ENCODE data around the gene DGKH.
A peak's percentile ranks its signal among the peaks of the same experiment; 100 is the strongest.

DGKH gene

DNA sequence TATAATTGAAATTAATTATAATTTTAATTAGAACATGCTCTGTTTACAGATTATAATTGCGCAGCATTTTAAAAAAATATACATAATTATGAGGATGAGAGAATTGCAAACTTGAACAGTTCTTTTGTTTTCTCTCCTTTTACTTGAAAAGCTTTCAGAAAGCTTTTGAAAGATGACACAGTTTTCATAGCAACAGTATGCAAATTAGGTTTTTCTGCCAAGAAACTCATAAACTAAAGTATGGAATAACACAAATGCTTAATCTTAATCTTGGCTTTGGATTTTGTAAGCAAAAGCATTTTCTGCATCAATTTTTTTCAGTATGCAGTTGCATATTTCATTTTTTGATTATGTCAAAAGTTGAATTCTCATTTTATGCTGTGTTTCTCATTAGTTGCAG is 190.7 kb downstream of the DGKH start:
- no peak for DNase-seq (ENCODE audit: low spot score)

DNA sequence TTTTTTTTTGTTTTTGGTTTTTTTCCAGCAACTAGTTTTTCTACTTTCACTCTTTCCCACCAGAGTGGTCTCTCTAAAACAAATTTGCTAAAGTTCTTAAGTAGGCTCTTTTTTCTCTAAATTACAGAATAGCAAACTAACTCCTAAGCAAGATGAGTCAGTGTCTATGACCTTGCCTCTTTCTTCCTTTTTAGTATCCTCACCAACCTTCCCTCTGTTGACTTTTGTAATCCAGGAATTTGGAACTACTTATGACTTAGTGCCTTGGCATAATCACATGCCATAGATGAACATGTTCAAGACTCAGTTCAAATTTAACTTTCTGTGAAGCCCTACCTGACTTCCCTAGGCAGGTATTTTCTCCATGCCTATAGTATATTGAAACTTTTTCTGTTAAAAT is 191.2 kb downstream of the DGKH start:
- DNase-seq (ENCODE audit: low spot score): no peak

DNA sequence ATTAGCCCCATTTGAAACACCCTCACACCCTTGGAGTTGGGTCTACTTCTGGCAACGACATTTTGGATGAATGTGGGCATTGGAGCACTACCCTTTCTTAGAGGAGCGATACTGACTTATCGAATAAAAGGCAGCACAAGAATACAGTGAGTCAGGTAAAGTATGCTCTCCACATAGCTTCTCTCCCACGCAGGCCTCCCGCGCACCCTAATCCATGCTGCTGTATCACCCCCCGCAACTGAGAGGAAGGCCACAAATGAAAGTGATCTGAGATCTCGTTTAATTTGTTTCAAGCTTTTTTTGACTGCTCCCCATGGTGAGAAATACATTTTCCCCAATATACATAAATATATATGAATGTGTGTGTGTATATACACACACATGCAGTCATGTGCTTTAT is 198.1 kb downstream of the DGKH start:
- DNase-seq (ENCODE audit: low spot score): no peak

DNA sequence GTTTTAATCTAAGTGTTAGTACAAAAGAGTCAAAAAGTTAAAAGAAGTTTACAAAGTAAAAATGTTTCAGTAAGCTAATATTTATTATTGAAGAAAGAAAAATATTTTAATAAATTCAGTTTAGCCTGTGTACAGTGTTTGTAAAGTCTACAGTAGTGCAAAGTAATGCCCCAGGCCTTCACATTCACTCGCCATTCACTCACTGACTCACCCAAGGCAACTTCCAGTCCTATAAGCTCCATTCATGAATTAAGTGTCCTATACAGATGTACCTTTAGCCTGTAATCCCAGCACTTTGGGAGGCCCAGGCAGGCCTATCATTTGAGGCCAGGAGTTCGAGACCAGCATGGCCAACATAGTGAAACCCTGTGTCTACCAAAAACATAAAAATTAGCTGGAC is 199.4 kb downstream of the DGKH start:
- DNase-seq (ENCODE audit: low spot score): no peak

DNA sequence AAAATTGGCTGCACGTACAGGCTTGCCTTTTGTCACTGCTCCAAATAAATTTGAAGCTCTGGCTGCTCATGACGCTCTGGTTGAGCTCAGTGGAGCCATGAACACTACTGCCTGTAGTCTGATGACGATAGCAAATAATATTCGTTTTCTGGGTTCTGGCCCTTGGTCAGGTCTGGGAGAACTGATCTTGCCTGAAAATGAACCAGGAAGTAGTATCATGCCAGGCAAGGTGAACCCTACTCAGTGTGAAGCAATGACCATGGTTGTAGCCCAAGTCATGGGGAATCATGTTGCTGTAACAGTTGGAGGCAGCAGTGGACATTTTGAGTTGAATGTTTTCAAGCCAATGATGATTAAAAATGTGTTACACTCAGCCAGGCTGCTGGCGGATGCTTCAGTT is 207.4 kb downstream of the DGKH start:
- DNase-seq (ENCODE audit: low spot score): no peak

DNA sequence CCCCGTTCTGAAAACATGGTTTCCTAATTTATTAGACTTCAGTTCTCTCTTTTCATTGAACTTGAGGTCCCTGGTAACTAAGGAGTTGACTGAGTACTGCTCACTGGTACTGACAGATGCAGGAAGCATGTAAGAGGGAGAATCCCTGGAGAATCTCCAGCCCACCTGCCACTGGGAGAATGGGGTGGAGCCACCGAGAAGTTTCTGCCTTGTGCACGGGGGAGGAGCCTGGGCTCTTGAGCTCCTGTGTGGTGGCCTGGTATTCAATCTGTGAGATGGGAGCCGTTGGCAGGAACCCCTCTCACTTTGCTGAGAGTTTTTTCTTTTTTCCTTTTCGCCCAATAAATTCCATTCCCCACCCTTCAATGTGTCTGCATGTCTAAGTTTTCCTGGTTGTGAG is 210.3 kb downstream of the DGKH start:
- no peak for DNase-seq (ENCODE audit: low spot score)

DNA sequence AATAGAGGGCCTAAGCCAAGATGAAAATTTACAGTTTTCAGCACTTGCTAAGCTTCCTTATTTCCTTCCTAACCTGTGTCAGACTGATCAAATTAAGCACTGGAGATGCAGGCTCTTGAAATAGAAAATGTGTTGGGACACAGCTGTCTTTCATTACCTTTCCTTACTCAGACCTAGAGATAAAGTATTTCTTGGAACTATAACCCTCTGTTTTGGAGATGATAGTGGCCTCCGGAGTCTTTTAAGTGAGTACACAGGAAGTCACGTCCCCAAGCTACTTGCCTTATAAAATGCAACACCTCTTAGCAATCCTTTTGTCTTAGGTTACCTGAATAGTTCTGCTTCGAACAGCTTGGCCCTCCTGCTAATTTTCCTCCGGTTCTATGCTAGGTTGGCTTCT is 211.1 kb downstream of the DGKH start:
- no peak for DNase-seq (ENCODE audit: low spot score)

DNA sequence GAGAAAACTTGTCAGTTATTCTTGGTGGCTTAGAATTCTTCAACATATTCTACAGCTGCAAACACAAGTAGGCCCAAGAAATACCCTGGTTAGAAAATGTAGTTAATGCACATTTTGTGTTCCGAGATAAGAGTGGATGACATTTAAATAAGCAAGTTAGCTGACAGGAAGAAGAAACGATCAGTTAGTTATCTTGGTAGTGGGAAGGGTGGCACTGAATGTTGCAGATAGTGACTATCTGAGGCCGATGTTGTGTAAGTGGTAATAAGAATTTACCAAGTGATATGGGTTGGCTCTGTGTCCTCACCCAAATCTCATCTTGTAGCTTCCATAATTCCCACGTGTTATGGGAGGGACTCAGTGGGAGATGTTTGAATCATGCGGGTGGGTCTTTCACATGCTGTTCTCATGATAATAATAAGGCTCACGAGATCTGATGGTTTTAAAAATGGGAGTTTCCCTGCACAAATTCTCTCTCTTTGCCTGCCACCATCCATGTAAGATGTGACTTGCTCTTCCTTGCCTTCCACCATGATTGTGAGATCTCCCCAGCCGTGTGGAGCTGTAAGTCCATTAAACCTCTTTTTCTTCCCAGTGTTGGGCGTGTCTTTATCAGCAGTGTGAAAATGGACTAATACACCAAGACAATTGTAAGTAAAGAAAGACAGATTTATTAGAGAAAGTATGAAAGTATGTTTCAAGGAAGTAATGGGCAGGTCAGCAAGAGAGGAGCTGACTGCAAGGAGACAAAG is 212.6 kb downstream of the DGKH start:
- no peak for DNase-seq (ENCODE audit: low spot score)

DNA sequence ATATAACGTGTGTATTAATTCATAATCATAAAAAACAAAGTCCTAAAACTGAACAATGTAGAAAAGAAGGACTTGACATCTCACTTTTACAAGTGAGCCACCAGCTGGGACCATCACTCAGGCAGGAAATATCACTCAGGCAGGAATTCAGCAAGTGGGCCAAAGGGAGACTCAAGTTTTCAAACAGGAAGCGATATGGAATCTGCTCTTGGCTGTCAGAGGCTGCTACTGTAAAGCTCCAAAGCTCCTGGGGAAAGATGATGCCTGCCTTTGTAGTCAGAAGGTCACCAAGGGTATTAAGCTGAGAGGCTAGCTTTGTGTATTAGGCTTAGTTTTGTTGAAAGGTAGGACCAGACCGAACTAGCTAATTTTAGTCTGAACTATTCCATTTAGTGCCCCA is 218.0 kb downstream of the DGKH start:
- no peak for DNase-seq (ENCODE audit: low spot score)

DNA sequence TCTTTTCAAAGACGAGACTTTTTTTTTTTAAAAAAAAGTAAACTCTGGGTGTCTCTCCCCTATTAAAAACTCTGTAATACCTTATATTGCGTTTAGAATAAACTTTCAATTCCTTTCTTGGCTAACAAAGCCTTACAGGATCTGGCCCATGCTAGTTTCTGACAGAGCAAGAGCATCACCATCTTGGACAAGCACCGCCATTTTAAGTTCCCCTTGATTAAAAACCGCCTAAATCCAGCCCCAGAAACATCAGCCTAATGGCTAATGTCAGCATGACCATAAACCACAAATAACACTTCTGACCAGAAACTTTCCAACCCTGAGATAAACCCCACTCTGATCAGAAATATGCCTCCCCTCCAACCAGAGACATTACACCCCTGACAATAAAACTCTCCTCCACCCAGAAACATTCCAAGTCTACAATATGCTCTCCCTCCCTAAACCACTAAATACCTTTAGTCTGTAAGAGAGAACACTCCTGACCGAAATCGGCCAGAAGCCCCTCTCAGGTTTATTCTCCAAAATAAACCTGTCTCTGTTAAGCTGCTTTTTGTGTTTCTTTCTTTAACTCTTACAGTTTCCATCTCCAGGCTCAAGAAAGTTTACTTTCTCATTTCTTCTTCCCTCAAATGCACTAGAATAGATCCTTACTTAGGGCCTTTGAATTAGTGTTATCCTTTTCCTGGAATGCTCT is 221.9 kb downstream of the DGKH start:
- DNase-seq (ENCODE audit: low spot score): no peak

DNA sequence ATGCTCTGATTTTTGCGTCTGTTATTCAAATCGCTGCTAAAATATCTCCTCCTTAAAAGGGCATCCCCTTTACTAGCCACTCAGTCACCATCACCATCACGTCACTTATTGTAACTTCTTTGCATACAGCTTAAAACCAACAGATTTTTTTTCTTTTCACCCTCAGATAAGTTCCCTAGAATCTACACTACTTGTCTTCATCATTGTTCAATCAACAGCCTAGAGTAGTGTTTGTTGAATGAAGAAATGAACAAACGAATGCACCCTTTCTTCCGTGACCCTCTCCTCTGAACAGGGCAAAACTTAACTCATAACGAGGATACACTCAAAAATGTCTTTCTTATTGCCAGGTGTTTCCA is 222.4 kb downstream of the DGKH start:
- no peak for DNase-seq (ENCODE audit: low spot score)

DNA sequence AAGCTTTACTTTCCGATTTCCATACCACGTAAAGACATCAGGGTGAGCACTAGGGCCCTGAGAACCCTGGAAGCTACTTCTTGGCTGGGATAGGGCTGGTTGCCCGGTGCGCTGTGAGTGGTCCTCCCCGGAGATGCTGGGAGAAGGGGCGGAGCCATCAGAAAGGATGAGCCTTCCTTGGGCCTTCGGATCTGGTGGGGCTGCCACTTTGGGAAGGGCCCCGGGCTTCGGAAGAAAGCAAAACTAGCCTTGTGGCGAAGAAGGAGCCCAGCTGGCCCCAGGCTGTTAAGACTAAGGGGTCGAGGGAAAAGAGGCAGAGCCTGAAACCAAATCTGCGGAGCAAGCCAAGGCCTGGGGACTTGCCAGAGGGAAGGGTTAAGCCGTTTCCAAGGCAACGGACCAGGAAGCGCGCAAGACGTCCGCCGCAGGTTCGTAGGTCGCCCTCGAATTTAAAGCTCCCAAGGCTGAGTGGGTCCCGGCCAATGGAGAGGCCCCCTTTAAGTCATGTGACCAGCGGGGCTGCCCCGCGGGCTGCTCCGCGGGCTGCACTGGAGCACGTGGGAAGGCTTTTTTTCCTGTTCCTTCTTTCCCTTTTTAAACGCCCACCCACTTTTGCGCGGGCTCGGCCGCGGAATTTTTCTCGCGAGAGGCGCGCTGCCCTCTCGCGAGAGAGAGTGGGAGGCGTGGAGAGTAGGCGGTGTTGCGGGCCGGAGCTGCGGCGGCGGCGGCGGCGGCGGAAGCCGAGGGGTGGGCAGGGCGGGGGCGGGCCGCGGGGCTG is 223.1 kb downstream of the DGKH start:
- DNase-seq (ENCODE audit: low spot score): peak; percentile 85

DNA sequence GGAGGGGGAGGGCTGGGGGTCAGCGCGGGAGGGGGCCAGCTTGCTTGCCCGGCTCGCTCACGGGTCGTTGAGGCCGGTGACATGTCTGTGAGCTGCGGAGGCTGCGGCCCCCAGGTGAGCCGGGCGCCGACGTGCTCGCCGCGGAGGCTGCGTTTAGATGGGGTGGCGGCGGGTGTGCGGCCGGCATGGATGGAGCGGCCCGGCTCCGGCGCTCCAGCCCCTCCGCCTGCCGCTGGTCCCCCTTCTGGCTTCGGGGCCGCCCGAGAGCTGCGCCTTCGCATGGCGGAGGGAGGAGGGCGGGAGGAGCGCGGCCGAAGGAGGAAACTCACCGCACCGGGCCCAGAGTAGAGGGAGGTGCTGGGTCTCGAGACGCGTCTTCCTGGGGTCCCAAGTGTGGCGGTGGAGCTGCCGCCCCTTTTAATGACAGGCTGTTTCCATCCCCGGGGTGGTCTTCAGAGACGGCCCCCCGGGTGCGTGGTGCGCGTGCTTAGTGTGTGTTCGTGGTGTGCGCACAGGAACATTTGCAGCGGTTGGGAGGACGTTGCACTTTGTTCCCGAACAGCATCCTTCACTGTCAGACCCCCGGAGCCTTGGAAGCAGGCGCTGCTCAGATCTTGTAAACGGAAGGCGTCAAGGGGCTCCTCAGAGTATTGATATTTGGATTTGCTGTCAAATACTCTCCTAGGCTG is 223.8 kb downstream of the DGKH start, which contains the start of gene AKAP11:
Gene AKAP11, plus strand, starts transcription at position 38 of the 689 bp plus-strand sequence. CDS start 14,197 bp downstream, outside the sequence.
- DNase-seq (ENCODE audit: low spot score): no peak

DNA sequence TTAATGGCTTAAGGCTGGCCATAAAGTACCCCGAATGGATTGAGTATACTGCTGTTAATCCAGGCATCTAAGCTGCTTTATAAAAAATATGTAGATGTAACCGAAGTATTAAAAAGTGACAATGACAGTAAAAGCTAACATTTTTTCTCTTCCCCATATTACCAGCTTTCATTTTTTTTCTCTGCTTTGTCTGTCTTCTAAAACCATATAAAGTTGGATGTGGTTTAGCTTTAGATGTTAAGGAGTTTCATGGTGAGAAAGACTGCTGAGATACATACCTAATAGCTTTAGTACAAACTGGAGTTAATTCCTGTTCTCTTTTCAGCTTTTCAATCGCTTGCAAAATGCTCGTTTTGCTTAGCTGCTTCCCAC is 224.3 kb downstream of the DGKH start:
- no peak for DNase-seq (ENCODE audit: low spot score)

DNA sequence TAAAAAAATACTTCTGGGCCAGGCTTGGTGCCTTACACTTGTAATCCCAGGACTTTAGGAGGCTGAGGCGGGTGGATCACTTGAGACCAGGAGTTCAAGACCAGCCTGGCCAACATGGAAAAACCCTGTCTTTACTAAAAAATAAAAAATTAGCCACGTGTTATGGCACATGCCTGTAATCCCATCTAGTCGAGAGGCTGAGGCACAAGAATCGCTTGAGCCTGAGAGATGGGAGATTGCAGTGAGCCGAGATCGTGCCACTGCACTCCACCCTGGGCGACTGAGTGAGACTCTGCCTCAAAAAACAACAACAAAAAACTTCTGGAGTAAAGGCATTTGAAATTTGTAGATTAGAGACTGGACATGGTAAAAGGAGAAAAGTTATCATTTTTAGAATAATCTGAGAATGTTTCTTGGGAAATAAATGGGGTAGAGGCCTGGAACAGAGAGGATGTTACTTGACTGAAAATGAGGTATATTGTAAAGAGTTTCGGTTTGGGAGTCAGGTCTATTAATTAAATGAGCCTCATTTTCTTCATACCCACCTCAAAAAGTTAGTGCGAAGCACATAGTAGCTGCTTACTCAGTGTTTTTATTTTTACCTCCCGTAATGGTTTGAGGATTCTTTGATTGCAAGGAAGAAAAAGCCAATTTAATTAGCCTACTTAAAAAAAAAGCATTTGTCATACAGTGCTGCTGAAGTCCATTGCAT is 226.1 kb downstream of the DGKH start:
- no peak for DNase-seq (ENCODE audit: low spot score)

DNA sequence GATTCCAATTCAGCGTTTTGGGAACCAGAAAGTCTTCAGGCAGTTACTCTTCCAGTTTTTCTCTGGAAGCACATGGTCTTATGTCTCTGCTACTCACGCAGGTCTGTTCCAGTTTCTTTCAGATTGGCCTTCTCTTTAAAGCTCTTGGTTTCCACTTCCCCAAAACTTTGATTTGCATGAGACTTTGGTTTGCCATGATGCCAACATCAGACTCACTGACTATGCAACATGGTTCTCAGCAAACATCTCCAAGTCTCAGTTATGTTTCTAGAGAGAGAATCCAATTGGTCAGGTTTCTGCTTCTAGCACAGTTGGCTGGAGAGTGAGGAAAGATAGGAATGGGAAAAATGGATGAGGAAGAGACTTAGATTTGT is 226.6 kb downstream of the DGKH start:
- DNase-seq (ENCODE audit: low spot score): no peak

DNA sequence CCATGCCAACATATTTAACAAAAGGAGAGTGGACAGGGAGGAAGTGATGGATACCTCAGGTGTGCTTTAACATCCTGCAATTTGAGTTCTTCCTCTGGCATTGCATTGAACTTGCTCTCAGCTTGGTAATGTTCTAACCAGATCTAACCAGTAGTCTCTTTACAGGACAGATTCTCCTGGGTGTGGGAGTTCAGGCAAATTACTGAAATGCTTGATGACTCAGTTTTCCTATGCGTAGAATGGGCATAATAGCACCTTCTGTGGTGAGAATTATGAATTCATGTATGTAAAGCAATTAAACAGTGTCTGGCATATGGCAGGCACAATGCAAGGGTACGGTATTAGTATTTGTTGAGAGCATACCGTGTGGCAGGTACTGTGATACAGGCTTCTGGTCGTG is 227.1 kb downstream of the DGKH start:
- DNase-seq (ENCODE audit: low spot score): no peak

DNA sequence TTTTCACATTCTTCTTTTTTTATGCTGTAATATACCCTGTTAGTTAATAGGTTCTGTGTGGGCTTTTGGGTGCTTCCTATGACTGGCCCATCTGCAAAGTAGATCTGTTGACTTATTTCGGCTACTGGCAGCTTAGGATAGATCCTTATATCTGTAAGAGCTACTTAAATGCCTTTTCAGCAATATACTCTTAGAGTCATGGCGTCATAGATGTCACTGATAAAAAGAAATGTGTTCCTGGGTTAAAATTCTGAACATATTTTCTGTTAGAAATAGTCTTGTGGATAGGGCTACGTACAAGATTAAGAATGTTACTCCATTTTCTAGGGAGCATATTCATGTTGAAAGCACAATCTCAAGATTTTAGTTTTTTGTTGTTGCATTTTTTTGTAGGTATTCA is 228.2 kb downstream of the DGKH start:
- no peak for DNase-seq (ENCODE audit: low spot score)

DNA sequence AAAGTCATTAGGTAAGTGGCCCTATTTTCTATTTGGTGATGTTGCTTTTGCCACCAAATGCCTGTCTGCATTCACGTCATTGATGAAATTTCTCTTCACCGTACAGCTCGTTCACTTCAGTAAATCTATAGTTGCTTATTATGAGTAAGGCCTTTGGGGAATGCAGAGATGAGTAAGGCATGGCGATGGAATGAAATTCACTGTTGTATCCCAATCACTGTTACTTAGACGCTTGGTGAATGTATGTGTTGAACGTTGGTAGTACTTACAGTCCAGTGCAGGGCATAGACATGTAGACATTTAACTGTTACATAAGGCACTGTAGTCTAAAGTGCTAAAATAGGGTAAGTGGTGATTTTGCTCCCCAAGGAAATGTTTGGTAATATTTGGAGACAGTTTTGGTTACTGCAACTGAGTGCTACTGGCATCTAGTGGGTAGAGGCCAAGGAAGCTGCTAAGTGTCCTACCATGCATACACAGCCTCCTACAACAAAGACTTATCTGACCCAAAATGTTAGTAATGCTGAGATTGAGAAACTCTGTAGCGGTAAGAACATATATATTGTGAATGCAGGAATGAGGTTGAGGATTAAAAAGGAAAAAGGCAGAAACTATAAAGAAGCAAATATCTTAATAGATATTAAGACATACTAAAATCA is 229.3 kb downstream of the DGKH start:
- DNase-seq (ENCODE audit: low spot score): no peak

DNA sequence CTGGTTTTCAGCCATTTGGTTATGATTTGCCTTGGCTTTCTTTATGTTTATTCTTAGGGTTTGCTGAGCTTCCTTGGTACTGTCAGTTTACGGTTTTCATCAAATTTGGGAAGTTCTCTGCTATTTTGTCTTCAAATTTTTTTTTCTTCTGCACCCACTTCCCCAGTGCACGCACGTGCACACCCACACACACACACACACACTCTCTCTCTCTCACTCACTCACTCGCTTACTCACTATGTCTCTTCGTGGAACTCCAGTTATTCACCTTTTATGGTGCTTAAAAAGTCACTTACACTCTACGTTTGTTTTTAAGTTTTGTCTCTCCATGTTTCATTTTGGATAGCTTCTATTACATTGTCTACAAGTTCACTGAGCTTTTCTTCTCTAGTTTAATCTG is 230.6 kb downstream of the DGKH start:
- DNase-seq (ENCODE audit: low spot score): no peak

DNA sequence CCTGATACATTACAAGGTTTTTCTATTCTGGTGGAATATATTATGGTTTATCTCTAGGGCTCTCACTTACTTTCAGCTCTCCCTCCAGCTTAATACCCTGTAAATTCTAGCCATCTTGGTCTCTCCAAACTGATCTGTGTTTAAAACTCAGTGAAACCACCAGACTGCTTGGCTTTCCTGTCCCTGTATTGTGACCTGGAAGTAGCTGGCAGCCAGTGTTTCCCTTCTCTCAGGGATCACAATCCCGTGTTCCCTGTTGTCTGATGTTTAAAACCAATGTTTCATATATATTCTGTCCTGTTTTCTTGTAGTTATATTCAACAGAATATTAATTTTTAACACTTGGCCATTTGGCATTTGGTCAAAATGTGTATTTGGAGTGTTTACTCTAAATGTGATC is 231.5 kb downstream of the DGKH start:
- DNase-seq (ENCODE audit: low spot score): no peak

All from HuH-7 (cell line).